Activated naive CD4-positive, alpha-beta T cell treated with anti-CD3 and anti-CD28 coated beads, Interleukin-2, amount 50 U/mL, for 72 hours (primary cell): ENCODE data around the gene CRTC1. TPM values are rescaled to one million over a fixed set of nuclear protein-coding genes. Genes with fewer than 3 reads are reported as not detected.
"Not testable (repeated sequence)": the region's sequence is repeated elsewhere in the genome, so short reads cannot be mapped to it uniquely, and the experiment has no call there.

Experiments used
- ATAC-seq, 2 donors: fragments of 150-1000 bp; cut with Tn5 transposase; 2 replicates each; pipeline ENCODE4 v1.10.0; 2021; ENCODE audit warnings: mild to moderate bottlenecking in 2 of 2, moderate library complexity in 2 of 2
- DNase-seq, 2 donors: peaks; one replicate each; pipeline ENCODE4 v3.0.0; 2021 to 2022; ENCODE audit warnings: low spot score in 2 of 2
- H3K27ac Mint-ChIP-seq, 2 donors: one replicate each; pipeline ENCODE4 v1.8.0; 2022; ENCODE audit warnings: mild to moderate bottlenecking in 2 of 2, mixed read lengths in 2 of 2
- H3K36me3 Mint-ChIP-seq, 2 donors: one replicate each; pipeline ENCODE4 v1.8.0; 2022; ENCODE audit warnings: mixed read lengths in 2 of 2
- H3K9me3 Mint-ChIP-seq, 2 donors: one replicate each; pipeline ENCODE4 v1.8.0; 2022; ENCODE audit warnings: mixed read lengths in 2 of 2
- total RNA-seq, 2 donors: library from RNA; stranded (reverse); gene quantifications; one replicate each; pipeline ENCODE4 v1.2.3, GENCODE V29; 2022

Gene CRTC1
- total RNA-seq, 2 donors from 2014 or later = 5.6 to 7.1 TPM

DNA sequence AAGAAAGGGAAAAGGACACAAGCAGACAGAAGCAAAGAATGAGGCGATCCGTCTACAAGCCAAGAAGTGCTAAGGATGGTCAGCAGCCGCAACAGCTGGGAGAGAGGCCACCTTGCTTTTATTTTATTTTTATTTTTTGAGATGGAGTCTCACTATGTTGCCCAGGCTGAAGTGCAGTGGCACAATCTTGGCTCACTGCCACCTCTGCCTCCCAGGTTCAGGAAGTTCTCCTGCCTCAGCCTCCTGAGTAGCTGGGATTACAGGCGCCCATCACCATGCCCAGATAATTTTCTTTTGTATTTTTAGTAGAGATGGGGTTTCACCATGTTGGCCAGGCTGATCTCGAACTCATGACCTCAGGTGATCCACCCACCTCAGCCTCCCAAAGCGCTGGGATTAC lies 44.1 kb downstream of the CRTC1 start:
- H3K27ac Mint-ChIP-seq, H3K36me3 Mint-ChIP-seq, ATAC-seq, H3K9me3 Mint-ChIP-seq, DNase-seq: not testable (repeated sequence)

GRCh38 chr19:18729933-18730530 lies 46.6 kb downstream of the CRTC1 start:
- H3K36me3 Mint-ChIP-seq = no peaks in the 10 kb centered on the region
- DNase-seq (no peak), ATAC-seq (no peak)
- H3K9me3 Mint-ChIP-seq = no peaks in the 10 kb centered on the region
- H3K27ac Mint-ChIP-seq = peak overlapping the region in 1 of 2 donors; percentile 3

DNA sequence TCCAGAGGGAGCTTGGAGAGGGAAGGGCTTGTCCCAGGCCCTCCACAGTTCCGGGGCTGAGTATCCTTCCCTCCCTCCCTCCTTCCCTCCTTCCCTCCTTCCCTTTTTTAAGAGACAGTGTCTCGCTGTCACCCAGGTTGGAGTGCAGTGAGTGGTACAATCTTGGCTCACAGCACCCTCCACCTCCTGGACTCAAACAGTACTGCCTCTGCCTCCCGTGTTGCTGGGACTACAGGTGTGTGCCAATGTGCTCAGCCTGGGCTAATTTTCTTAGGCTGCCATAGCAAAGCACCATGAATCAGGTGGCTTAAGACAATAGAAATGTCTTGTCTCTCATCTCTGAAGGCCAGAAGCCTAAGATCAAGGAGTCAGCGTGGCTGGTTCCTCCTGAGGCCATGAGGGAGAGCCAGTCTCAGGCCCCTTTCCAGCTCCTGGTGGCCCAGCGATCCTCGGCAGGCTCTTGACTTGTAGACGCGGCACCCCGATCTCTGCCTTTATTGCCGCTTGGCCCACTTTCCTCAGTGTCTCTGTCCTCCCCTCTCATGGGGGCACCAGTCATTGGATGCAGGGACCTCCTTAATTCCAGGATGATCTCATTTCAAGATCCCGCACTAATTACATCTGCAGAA lies 47.5 kb downstream of the CRTC1 start:
- Mint-ChIP-seq H3K36me3 (no peaks in the 10 kb centered on the region), H3K9me3 (no peaks in the 10 kb centered on the region), H3K27ac (peak overlapping the region; percentile 3 to 61)
- DNase-seq = no peak
- ATAC-seq = no peak

DNA sequence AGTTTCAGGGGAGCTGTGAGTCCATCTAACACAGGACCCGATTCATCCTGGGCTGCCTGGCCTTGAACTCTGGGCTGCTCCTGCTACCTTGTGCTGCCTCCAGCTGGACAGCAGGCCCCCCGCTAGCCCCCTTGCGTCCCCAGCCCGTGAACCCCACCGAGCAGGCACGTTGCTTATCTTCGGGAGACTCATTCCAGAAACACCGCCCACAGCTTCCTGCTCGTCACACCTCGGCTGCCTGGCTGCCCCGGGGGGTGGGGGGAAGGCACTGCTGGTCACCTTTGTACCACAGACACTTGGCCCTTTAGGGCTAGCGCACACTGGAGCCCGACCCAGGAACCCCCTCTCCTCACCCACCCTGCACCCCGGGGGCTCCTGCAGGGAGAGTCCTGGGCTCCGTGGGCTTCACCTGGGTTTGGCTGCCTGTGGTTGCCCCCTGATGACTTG lies 48.1 kb downstream of the CRTC1 start:
- Mint-ChIP-seq H3K27ac (peak overlapping the region in 1 of 2 donors; percentile 3), H3K9me3 (no peaks in the 10 kb centered on the region), H3K36me3 (no peaks in the 10 kb centered on the region)
- DNase-seq (no peak), ATAC-seq (no peak)

- Mint-ChIP-seq H3K9me3 (no peaks in the 10 kb centered on the region), H3K36me3 (no peaks in the 10 kb centered on the region), H3K27ac (no peak overlapping the region)
- DNase-seq = no peak
- no peak for ATAC-seq
Observed at GRCh38 chr19:18733196-18733647, 49.7 kb downstream of the CRTC1 start.

DNA sequence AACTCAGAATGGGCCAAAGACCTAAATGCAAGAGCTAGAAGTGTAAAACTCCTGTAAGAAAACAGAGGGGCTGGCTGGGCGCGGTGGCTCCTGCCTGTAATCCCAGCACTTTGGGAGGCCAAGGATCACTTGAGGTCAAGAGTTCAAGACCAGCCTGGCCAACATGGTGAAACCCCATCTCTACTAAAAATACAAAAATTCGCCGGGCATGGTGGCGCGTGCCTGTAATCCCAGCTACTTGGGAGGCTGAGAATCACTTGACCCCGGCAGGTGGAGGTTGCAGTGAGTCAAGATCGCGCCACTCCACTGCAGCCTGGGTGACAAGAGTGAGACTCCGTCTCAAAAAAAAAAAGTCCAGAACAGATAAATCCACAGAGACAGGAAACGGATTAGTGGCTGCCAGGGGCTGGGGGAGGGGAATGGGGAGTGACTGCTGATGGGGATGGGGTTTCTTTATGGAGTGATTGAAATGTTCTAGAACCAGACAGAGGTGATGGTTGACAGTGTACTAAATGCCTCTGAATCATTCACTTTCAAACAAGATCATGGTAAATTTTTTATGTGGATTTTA lies 50.4 kb downstream of the CRTC1 start:
- peak overlapping the region in 1 of 2 donors; percentile 19 for H3K27ac Mint-ChIP-seq
- DNase-seq, ATAC-seq, H3K9me3 Mint-ChIP-seq, H3K36me3 Mint-ChIP-seq: not testable (repeated sequence)

GRCh38 chr19:18735324-18735723 lies 51.8 kb downstream of the CRTC1 start:
- no peak for DNase-seq
- peak in 1 of 2 donors; percentile 5 for ATAC-seq
- H3K36me3 Mint-ChIP-seq = no peaks in the 10 kb centered on the region
- H3K27ac Mint-ChIP-seq = no peak overlapping the region
- no peaks in the 10 kb centered on the region for H3K9me3 Mint-ChIP-seq

DNA sequence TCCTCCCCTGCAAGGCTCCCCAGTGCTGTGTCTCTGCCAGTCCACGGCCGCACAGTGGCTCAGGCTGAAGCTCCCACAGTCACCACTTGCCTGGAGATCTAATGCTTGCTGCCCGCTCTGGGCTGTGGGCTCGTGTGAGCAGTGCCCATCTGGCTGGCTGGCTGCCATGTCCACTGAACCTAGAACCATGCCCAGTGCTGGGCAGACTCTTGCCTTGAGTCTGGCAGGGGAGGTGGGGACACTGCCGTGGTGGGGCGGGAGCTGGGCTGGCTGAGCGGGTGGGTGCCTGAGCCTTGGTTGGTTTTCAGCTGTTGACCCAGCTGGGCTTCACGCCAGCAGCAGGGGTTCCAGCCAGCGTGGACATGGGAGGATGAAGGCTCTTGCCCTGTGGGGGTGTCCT lies 52.3 kb downstream of the CRTC1 start:
- ATAC-seq (peak in 1 of 2 donors; percentile 11), DNase-seq (no peak)
- no peaks in the 10 kb centered on the region for H3K36me3 Mint-ChIP-seq
- no peaks in the 10 kb centered on the region for H3K9me3 Mint-ChIP-seq
- H3K27ac Mint-ChIP-seq = no peak overlapping the region

GRCh38 chr19:18736415-18737336 lies 53.2 kb downstream of the CRTC1 start:
- H3K9me3 Mint-ChIP-seq = no peaks in the 10 kb centered on the region
- no peak for DNase-seq

GRCh38 chr19:18737337-18737953 lies 54.0 kb downstream of the CRTC1 start:
- H3K36me3 Mint-ChIP-seq = no peaks in the 10 kb centered on the region
- DNase-seq = no peak
- H3K9me3 Mint-ChIP-seq = no peaks in the 10 kb centered on the region
- peak overlapping the region; percentile 18 to 46 for H3K27ac Mint-ChIP-seq
- ATAC-seq = peak in 1 of 2 donors; percentile 22

More at GRCh38 chr19:18736415-18737336, 53.2 kb downstream of the CRTC1 start:
- Mint-ChIP-seq H3K36me3 (no peaks in the 10 kb centered on the region), H3K27ac (peak overlapping the region in 1 of 2 donors; percentile 18)
- no peak for ATAC-seq

- no peaks in the 10 kb centered on the region for H3K36me3 Mint-ChIP-seq
- DNase-seq (no peak), ATAC-seq (no peak)
- peak overlapping the region; percentile 18 to 46 for H3K27ac Mint-ChIP-seq
- H3K9me3 Mint-ChIP-seq = no peaks in the 10 kb centered on the region
Observed at GRCh38 chr19:18737954-18738351, 54.5 kb downstream of the CRTC1 start.

GRCh38 chr19:18738961-18739690 lies 55.6 kb downstream of the CRTC1 start:
- ATAC-seq = no peak
- H3K9me3 Mint-ChIP-seq = no peaks in the 10 kb centered on the region
- H3K27ac Mint-ChIP-seq = no peak overlapping the region
- DNase-seq = no peak
- no peaks in the 10 kb centered on the region for H3K36me3 Mint-ChIP-seq

GRCh38 chr19:18741124-18742121 lies 57.9 kb downstream of the CRTC1 start:
- no peak for ATAC-seq
- no peaks in the 10 kb centered on the region for H3K36me3 Mint-ChIP-seq
- H3K27ac Mint-ChIP-seq = peak overlapping the region in 1 of 2 donors; percentile 30
- no peaks in the 10 kb centered on the region for H3K9me3 Mint-ChIP-seq
- no peak for DNase-seq

DNA sequence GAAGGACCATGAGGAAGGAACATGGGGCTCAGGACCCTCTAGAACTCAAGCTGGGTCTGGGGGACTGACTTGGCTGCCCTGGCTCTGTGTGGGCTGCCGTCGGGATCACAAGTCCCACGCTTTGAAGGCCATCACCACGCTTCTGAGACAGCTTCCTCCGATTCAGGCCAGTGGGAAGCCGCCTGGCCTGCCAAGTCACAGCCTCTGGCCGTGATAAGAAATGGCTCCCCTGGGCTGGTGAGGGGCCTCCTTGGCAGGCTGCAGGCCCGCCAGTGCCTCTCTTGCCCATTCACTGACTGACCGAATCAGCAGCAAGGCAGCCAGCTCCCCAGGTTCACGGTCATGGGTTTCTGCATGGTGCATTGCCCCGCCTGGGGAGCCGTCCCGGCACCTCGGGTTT lies 58.8 kb downstream of the CRTC1 start:
- ATAC-seq = no peak
- Mint-ChIP-seq H3K9me3 (no peaks in the 10 kb centered on the region), H3K36me3 (no peaks in the 10 kb centered on the region), H3K27ac (no peak overlapping the region)
- DNase-seq = no peak
